Pancreas (tissue), 10 donors: Measurements from ENCODE around the gene FFAR1. TPM values are rescaled to one million over a fixed set of nuclear protein-coding genes. Genes with fewer than 3 reads are reported as not detected.

ENCODE experiments used
- ATAC-seq, 4 donors: fragments of 200-7000 bp; cut with Tn5 transposase; one replicate each; pipeline versions ENCODE4 v1.8.0 to v1.9.1; 2020; ENCODE audit warnings: mild to moderate bottlenecking in 4 of 4, moderate library complexity in 4 of 4
- DNase-seq, 6 donors: peaks; one replicate each; pipeline ENCODE4 v3.0.0-alpha.2; 2020
- FAIRE-seq: peaks from 2 replicates; lab custom pipeline; 2012; peaks lifted over from hg19 to GRCh38; lab: Jason Lieb, UNC
- H3K27ac ChIP-seq, 4 donors: fragments of 200-600 bp; sonication (generic); 1 replicate in 3 of 4; 2 replicates in 1 of 4; pipeline versions ENCODE4 v1.5.0 to v1.8.0; 2020
- H3K27me3 ChIP-seq, 4 donors: fragments of 200-600 bp; one replicate each; pipeline ENCODE4 v1.8.0; 2021
- H3K36me3 ChIP-seq, 3 donors: fragments of 200-600 bp; sonication (generic) in 1 of 3; one replicate each; pipeline versions ENCODE4 v1.5.0 to v1.8.0; 2020 to 2021
- H3K4me1 ChIP-seq, 3 donors: fragments of 200-600 bp; one replicate each; pipeline ENCODE4 v1.8.0; 2021
- H3K4me3 ChIP-seq, 4 donors: fragments of 200-600 bp; sonication (generic) in 2 of 4; one replicate each; pipeline versions ENCODE4 v1.5.0 to v1.8.0; 2020 to 2021
- H3K9me3 ChIP-seq, 4 donors: fragments of 200-600 bp; one replicate each; pipeline ENCODE4 v1.8.0; 2021
- CTCF ChIP-seq, 4 donors: fragments of 200-600 bp; sonication (generic) in 3 of 4; IDR thresholded peaks; one replicate each; pipeline versions ENCODE4 v1.5.0 to v1.8.0; 2021; ENCODE audit warnings: antibody characterized with exemption in 4 of 4
- WGBS, 2 donors: extraction: QIAGEN DNeasy Blood & Tissue Kit; methylation state at CpG; one replicate each; pipeline ENCODE4 v1.1.7; 2013; 5-methylcytosine and 5-hydroxymethylcytosine counted together
- intact Hi-C, 3 donors: fragments of 100-400 bp; cut with DNase I; formaldehyde crosslinking; loops; one replicate each; pipeline versions ENCODE4 v1.11.1 to v1.14.2; 2022
- polyA plus RNA-seq, 2 donors: library from polyadenylated mRNA; stranded (reverse); fragments of 200-250 nt; gene quantifications; one replicate each; pipeline ENCODE4 v1.2.3, GENCODE V29; 2013
- total RNA-seq, 6 donors: library from RNA; stranded (reverse); fragmentation: NEBNext Ultra II Directional in 4 of 6; extraction: Animal tissue kit (Norgen Biotek cat#: 25700) in 4 of 6; gene quantifications; one replicate each; pipeline versions ENCODE4 v1.2.1 to v1.2.4, GENCODE V29; 2021 to 2023
- donor health status: healthy with polysubstance abuse.
- donor health status: DM: no; HTN: no; CAD: no; lungs with moderate emphysema.
- donor health status: DM: no; HTN: no; CAD: no.
- donor health status: control.
- donor health status: control.
- donor health status: Bipolar disorder and iron deficiency.
- donor health status: DM: yes; HTN: yes; CAD: no.
- donor health status: DM: no; HTN: no; CAD: no.
- donor health status: DM: no; HTN: no; CAD: no.
- donor health status: DM: yes; HTN: yes; CAD: no.

Gene FFAR1
- total and polyA plus RNA-seq, 8 donors: 0.60 to 30.1 (median 2.6) TPM

GRCh38 chr19:35313587-35313986 is 34.1 kb upstream of the FFAR1 start:
- Histone ChIP-seq H3K36me3 (no peaks in the 10 kb centered on the region), H3K9me3 (no peaks in the 10 kb centered on the region), H3K4me3 (no peak overlapping the region), H3K27me3 (no peaks in the 10 kb centered on the region), H3K27ac (no peak overlapping the region), H3K4me1 (peaks cover 0 to 8% (median 5%) of the 10 kb centered on the region in 3 donors)
- ATAC-seq (no peak), DNase-seq (peak in 1 of 6 donors; percentile 7), FAIRE-seq (no peak)
- 42 to 52% methylated on average over 6 to 7 of the region's 7 CpGs for WGBS, 2 donors
- TF ChIP-seq CTCF (IDR thresholded peaks at IDR 0.05): no peak
- intact Hi-C loops: no loop called here

GRCh38 chr19:35314031-35314430 is 33.7 kb upstream of the FFAR1 start:
- no peak for FAIRE-seq
- ATAC-seq: no peak
- peaks cover 0 to 8% (median 5%) of the 10 kb centered on the region in 3 donors for H3K4me1 ChIP-seq
- DNase-seq: peak in 1 of 6 donors; percentile 2
- no peaks in the 10 kb centered on the region for H3K9me3 ChIP-seq
- intact Hi-C loops: no loop called here
- WGBS, 2 donors: 82 to 83% methylated on average over 8 of the region's 8 CpGs
- no peak for TF ChIP-seq CTCF (IDR thresholded peaks at IDR 0.05)
- H3K27me3 ChIP-seq: no peaks in the 10 kb centered on the region
- no peak overlapping the region for H3K27ac ChIP-seq
- H3K36me3 ChIP-seq: no peaks in the 10 kb centered on the region
- H3K4me3 ChIP-seq: no peak overlapping the region

GRCh38 chr19:35314858-35315470 is 32.7 kb upstream of the FFAR1 start:
- no peak for TF ChIP-seq CTCF (IDR thresholded peaks at IDR 0.05)
- intact Hi-C loops: no loop called here
- H3K4me3 ChIP-seq: no peak overlapping the region
- ATAC-seq: no peak
- WGBS, 2 donors: 76 to 81% methylated on average over 10 of the region's 10 CpGs
- peaks cover 0 to under 1% (median 0%) of the 10 kb centered on the region in 3 donors for H3K4me1 ChIP-seq
- DNase-seq: no peak
- no peak overlapping the region for H3K27ac ChIP-seq
- H3K36me3 ChIP-seq: no peaks in the 10 kb centered on the region
- H3K27me3 ChIP-seq: no peaks in the 10 kb centered on the region
- no peak for FAIRE-seq
- no peaks in the 10 kb centered on the region for H3K9me3 ChIP-seq

GRCh38 chr19:35315883-35316282 is 31.8 kb upstream of the FFAR1 start:
- 79 to 81% methylated on average over 9 of the region's 9 CpGs for WGBS, 2 donors
- no peak for TF ChIP-seq CTCF (IDR thresholded peaks at IDR 0.05)
- Histone ChIP-seq H3K27me3 (no peaks in the 10 kb centered on the region), H3K36me3 (no peaks in the 10 kb centered on the region), H3K4me1 (no peaks in the 10 kb centered on the region), H3K27ac (no peak overlapping the region), H3K4me3 (no peak overlapping the region), H3K9me3 (no peaks in the 10 kb centered on the region)
- DNase-seq: no peak
- no peak for FAIRE-seq
- intact Hi-C loops: no loop called here
- peak in 1 of 4 donors; percentile 33 for ATAC-seq

GRCh38 chr19:35316560-35316959 is 31.1 kb upstream of the FFAR1 start:
- no peak overlapping the region for H3K4me3 ChIP-seq
- intact Hi-C loops: no loop called here
- H3K9me3 ChIP-seq: no peaks in the 10 kb centered on the region
- ATAC-seq (peak in 1 of 4 donors; percentile 30), DNase-seq (no peak), FAIRE-seq (no peak)
- no peaks in the 10 kb centered on the region for H3K36me3 ChIP-seq
- no peak overlapping the region for H3K27ac ChIP-seq
- 75 to 79% methylated on average over 9 of the region's 9 CpGs for WGBS, 2 donors
- no peaks in the 10 kb centered on the region for H3K27me3 ChIP-seq
- H3K4me1 ChIP-seq: no peaks in the 10 kb centered on the region
- no peak for TF ChIP-seq CTCF (IDR thresholded peaks at IDR 0.05)
